ENCODE measurements around the gene EBP.

Gene EBP

DNA sequence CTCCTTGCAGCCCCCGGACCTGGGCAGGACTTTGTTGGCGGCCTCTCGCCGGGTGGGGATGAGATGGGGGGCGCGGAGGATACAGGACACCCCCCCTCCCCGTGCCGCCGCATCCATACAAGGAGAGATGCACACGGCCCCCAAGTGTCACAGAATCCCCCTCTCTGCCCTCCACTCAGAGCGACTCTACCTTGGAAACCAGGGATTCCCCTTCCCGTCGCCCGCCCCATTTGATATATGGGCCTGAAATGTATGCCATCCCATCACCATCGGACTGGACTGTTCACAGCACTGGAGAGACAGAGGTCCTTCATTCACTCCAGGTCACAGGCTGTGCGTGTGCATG lies 12.4 kb upstream of the EBP start:
- H3K27ac ChIP-seq (ENCODE audit: low read depth, low read length), result no peak overlapping the region
- peaks cover 4 to 11% of the 10 kb centered on the region in 2 donors for H3K4me1 ChIP-seq (ENCODE audit: control insufficient read depth in 1 of 2, insufficient read depth in 2 of 2, low read length in 2 of 2)
- H3K9me3 ChIP-seq (ENCODE audit: control insufficient read depth in 1 of 2, low read length in 2 of 2), result no peaks in the 10 kb centered on the region
- no peaks in the 10 kb centered on the region for H3K36me3 ChIP-seq (ENCODE audit: control insufficient read depth in 1 of 2, insufficient read depth in 2 of 2, low read length in 2 of 2)
- peak overlapping the region; percentile 65 to 69 for H3K9ac ChIP-seq (ENCODE audit: low read depth in 1 of 2, low read length in 2 of 2)
- no peaks in the 10 kb centered on the region for H3K27me3 ChIP-seq (ENCODE audit: control insufficient read depth in 1 of 2, insufficient read depth in 2 of 2, low read length in 2 of 2)
- H3K4me3 ChIP-seq (ENCODE audit: low read depth in 1 of 2, low read length in 2 of 2), result peak overlapping the region; percentile 70 to 76

DNA sequence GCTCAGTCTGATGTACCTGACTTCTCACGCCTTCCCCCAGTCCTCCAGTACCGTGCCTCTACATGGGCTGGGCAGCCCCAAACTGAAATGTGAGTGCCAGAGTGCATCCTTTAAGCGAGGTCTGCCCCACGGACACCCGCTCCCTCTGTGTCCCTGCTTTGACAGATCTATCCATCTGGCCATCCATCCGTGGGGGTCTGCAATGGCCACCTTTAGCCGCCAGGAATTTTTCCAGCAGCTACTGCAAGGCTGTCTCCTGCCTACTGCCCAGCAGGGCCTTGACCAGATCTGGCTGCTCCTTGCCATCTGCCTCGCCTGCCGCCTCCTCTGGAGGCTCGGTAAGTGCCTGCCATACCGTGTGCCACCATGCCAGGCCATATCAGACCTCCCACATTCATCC lies 12.0 kb upstream of the EBP start:
- Histone ChIP-seq H3K36me3 (ENCODE audit: control insufficient read depth in 1 of 2, insufficient read depth in 2 of 2, low read length in 2 of 2) (no peaks in the 10 kb centered on the region), H3K9me3 (ENCODE audit: control insufficient read depth in 1 of 2, low read length in 2 of 2) (no peaks in the 10 kb centered on the region), H3K4me3 (ENCODE audit: low read depth in 1 of 2, low read length in 2 of 2) (peak overlapping the region; percentile 70 to 76), H3K27ac (ENCODE audit: low read depth, low read length) (no peak overlapping the region), H3K27me3 (ENCODE audit: control insufficient read depth in 1 of 2, insufficient read depth in 2 of 2, low read length in 2 of 2) (no peaks in the 10 kb centered on the region), H3K9ac (ENCODE audit: low read depth in 1 of 2, low read length in 2 of 2) (peak overlapping the region; percentile 65 to 69), H3K4me1 (ENCODE audit: control insufficient read depth in 1 of 2, insufficient read depth in 2 of 2, low read length in 2 of 2) (peaks cover 4 to 11% of the 10 kb centered on the region in 2 donors)

DNA sequence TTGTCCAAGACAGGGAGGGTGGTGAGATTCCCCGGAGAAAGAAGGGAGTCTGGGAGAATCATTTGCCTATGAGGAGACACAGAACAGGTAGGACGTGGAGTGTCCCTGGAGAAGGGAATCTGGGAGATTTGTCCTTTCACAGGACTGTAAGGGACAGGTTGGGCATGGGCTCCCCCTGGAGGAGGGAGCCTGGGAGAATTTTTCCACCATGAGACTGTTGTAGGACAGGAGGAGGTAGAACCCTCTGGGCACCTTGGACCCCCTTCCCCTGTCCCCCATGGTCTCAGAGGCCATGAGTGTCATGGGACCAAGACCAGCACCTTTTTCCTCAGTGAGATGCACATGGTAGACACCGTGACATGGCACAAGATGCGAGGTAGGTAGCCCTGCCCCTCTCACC lies 10.0 kb upstream of the EBP start:
- H3K36me3 ChIP-seq (ENCODE audit: control insufficient read depth in 1 of 2, insufficient read depth in 2 of 2, low read length in 2 of 2), result no peaks in the 10 kb centered on the region
- H3K4me3 ChIP-seq (ENCODE audit: low read depth in 1 of 2, low read length in 2 of 2), result no peak overlapping the region
- peaks cover 4 to 11% of the 10 kb centered on the region in 2 donors for H3K4me1 ChIP-seq (ENCODE audit: control insufficient read depth in 1 of 2, insufficient read depth in 2 of 2, low read length in 2 of 2)
- H3K9ac ChIP-seq (ENCODE audit: low read depth in 1 of 2, low read length in 2 of 2), result no peak overlapping the region
- no peak overlapping the region for H3K27ac ChIP-seq (ENCODE audit: low read depth, low read length)
- H3K27me3 ChIP-seq (ENCODE audit: control insufficient read depth in 1 of 2, insufficient read depth in 2 of 2, low read length in 2 of 2), result no peaks in the 10 kb centered on the region
- H3K9me3 ChIP-seq (ENCODE audit: control insufficient read depth in 1 of 2, low read length in 2 of 2), result no peaks in the 10 kb centered on the region

DNA sequence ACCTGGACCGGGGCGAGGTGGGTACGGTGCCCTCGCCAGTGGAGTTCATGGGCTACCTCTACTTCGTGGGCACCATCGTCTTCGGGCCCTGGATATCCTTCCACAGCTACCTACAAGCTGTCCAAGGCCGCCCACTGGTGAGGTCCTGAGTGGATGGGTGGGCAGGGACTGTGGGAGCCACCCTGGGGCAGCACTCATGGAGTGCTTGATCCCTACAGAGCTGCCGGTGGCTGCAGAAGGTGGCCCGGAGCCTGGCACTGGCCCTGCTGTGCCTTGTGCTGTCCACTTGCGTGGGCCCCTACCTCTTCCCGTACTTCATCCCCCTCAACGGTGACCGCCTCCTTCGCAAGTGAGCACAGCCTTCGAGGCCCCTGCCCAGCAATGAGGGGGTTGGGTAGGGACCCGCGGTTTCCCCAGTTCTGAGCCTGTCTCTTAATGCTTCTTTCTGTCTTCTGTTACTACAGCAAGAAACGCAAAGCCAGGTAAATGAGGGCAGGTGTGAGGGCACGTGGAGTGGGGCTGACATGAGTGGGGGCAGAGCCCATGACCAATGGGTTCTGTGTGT lies 9.2 kb upstream of the EBP start:
- Histone ChIP-seq H3K9ac (ENCODE audit: low read depth in 1 of 2, low read length in 2 of 2) (no peak overlapping the region), H3K27ac (ENCODE audit: low read depth, low read length) (no peak overlapping the region), H3K36me3 (ENCODE audit: control insufficient read depth in 1 of 2, insufficient read depth in 2 of 2, low read length in 2 of 2) (no peaks in the 10 kb centered on the region), H3K4me1 (ENCODE audit: control insufficient read depth in 1 of 2, insufficient read depth in 2 of 2, low read length in 2 of 2) (peaks cover 4 to 11% of the 10 kb centered on the region in 2 donors), H3K9me3 (ENCODE audit: control insufficient read depth in 1 of 2, low read length in 2 of 2) (no peaks in the 10 kb centered on the region), H3K27me3 (ENCODE audit: control insufficient read depth in 1 of 2, insufficient read depth in 2 of 2, low read length in 2 of 2) (no peaks in the 10 kb centered on the region), H3K4me3 (ENCODE audit: low read depth in 1 of 2, low read length in 2 of 2) (no peak overlapping the region)

DNA sequence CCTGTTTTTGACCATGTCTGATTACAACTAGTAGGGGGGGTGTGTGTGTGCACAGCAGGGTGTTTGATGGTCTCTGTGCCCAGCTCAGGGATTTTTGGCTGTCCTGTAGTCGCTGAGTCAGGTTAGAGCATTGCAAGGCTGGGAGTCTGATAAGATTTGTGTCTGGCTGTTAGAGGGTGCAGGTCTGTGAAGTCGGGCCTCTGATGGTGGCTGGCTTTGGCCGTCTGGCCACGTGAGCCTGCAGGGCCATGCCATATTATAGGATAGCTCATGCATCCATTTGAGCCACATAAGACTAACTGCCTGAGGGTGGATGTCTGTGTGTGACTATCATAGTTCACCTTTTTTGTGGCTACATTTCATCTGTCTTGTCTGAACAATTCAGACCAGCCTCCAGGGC lies 7.9 kb upstream of the EBP start:
- H3K36me3 ChIP-seq (ENCODE audit: control insufficient read depth in 1 of 2, insufficient read depth in 2 of 2, low read length in 2 of 2), result no peaks in the 10 kb centered on the region
- peaks cover 4 to 11% of the 10 kb centered on the region in 2 donors for H3K4me1 ChIP-seq (ENCODE audit: control insufficient read depth in 1 of 2, insufficient read depth in 2 of 2, low read length in 2 of 2)
- H3K9ac ChIP-seq (ENCODE audit: low read depth in 1 of 2, low read length in 2 of 2), result no peak overlapping the region
- no peaks in the 10 kb centered on the region for H3K27me3 ChIP-seq (ENCODE audit: control insufficient read depth in 1 of 2, insufficient read depth in 2 of 2, low read length in 2 of 2)
- H3K4me3 ChIP-seq (ENCODE audit: low read depth in 1 of 2, low read length in 2 of 2), result no peak overlapping the region
- no peaks in the 10 kb centered on the region for H3K9me3 ChIP-seq (ENCODE audit: control insufficient read depth in 1 of 2, low read length in 2 of 2)
- no peak overlapping the region for H3K27ac ChIP-seq (ENCODE audit: low read depth, low read length)

DNA sequence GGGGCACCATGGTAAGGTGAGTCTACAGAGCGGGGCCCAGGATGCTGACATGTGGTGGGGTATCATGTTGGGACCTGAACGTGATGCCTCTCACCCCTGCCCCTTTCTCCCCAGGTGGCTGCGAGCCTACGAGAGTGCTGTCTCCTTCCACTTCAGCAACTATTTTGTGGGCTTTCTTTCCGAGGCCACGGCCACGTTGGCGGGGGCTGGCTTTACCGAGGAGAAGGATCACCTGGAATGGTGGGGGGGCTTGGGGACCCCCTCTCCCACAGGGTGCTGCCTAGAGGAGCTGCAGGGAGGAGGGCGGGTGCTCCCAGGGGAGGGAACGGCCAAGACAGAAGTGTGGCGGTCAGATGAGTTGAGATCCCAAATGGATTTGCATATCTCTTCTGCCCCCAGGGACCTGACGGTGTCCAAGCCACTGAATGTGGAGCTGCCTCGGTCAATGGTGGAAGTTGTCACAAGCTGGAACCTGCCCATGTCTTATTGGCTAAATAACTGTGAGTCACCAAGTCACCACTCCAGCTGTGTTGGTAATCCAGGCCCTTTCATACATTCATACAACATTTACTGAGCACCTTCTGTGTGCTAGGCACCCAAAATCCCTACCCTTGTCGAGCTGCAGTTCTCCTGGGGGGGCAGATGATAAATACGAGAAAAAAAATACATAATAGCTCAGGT lies 7.3 kb upstream of the EBP start:
- Histone ChIP-seq H3K36me3 (ENCODE audit: control insufficient read depth in 1 of 2, insufficient read depth in 2 of 2, low read length in 2 of 2) (no peaks in the 10 kb centered on the region), H3K4me3 (ENCODE audit: low read depth in 1 of 2, low read length in 2 of 2) (no peak overlapping the region), H3K9ac (ENCODE audit: low read depth in 1 of 2, low read length in 2 of 2) (no peak overlapping the region), H3K4me1 (ENCODE audit: control insufficient read depth in 1 of 2, insufficient read depth in 2 of 2, low read length in 2 of 2) (peaks cover 3 to 8% of the 10 kb centered on the region in 2 donors), H3K9me3 (ENCODE audit: control insufficient read depth in 1 of 2, low read length in 2 of 2) (no peaks in the 10 kb centered on the region), H3K27me3 (ENCODE audit: control insufficient read depth in 1 of 2, insufficient read depth in 2 of 2, low read length in 2 of 2) (no peaks in the 10 kb centered on the region), H3K27ac (ENCODE audit: low read depth, low read length) (no peak overlapping the region)

DNA sequence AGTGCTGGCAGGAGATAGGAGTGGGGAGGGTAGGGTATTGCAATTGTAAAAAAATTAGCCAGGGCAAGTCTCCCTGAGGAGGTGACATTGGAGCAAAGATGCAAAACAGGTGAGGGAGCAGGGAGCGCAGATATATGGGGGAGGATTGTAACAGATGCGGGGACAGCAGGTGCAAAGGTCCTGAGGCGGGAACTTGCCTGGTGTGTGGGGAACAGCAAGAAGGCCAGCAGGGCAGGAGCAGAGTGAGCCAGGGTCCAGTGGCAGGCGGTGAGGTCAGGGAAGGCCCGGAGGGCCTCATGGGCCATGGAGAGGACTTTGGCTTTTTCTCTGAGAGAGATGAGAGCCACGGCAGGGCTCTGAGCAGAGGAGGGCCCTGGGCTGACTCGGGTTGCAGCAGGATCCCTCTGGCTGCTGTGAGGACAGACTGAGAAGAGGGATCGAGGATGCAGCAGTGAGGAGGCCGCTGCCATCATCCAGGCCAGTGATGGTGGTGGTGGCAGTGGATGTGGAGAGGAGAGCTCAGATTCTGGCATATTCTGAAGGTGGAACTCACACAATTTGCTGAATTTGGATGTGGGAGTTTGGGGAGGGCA lies 6.6 kb upstream of the EBP start:
- Histone ChIP-seq H3K36me3 (ENCODE audit: control insufficient read depth in 1 of 2, insufficient read depth in 2 of 2, low read length in 2 of 2) (no peaks in the 10 kb centered on the region), H3K9ac (ENCODE audit: low read depth in 1 of 2, low read length in 2 of 2) (no peak overlapping the region), H3K4me3 (ENCODE audit: low read depth in 1 of 2, low read length in 2 of 2) (no peak overlapping the region), H3K4me1 (ENCODE audit: control insufficient read depth in 1 of 2, insufficient read depth in 2 of 2, low read length in 2 of 2) (peaks cover 0 to under 1% of the 10 kb centered on the region in 2 donors), H3K27ac (ENCODE audit: low read depth, low read length) (no peak overlapping the region), H3K9me3 (ENCODE audit: control insufficient read depth in 1 of 2, low read length in 2 of 2) (no peaks in the 10 kb centered on the region), H3K27me3 (ENCODE audit: control insufficient read depth in 1 of 2, insufficient read depth in 2 of 2, low read length in 2 of 2) (no peaks in the 10 kb centered on the region)

DNA sequence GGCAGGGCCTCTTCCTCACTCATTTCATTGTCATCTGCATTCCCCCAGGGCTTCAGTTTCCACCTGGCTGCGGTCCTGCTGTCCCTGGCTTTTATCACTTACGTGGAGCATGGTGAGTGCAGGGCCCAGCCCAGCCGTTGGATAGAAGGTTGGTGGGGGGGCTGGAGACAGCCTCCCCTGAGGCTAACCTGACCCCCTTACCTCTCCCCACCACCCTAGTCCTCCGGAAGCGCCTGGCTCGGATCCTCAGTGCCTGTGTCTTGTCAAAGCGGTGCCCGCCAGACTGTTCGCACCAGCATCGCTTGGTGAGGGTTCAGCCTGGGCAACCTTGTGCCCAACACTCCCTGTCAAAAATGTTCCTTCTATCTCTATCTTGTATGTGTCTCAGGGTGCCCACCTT lies 5.8 kb upstream of the EBP start:
- Histone ChIP-seq H3K9me3 (ENCODE audit: control insufficient read depth in 1 of 2, low read length in 2 of 2) (no peaks in the 10 kb centered on the region), H3K4me1 (ENCODE audit: control insufficient read depth in 1 of 2, insufficient read depth in 2 of 2, low read length in 2 of 2) (no peaks in the 10 kb centered on the region), H3K4me3 (ENCODE audit: low read depth in 1 of 2, low read length in 2 of 2) (no peak overlapping the region), H3K9ac (ENCODE audit: low read depth in 1 of 2, low read length in 2 of 2) (no peak overlapping the region), H3K36me3 (ENCODE audit: control insufficient read depth in 1 of 2, insufficient read depth in 2 of 2, low read length in 2 of 2) (no peaks in the 10 kb centered on the region), H3K27me3 (ENCODE audit: control insufficient read depth in 1 of 2, insufficient read depth in 2 of 2, low read length in 2 of 2) (no peaks in the 10 kb centered on the region), H3K27ac (ENCODE audit: low read depth, low read length) (no peak overlapping the region)

DNA sequence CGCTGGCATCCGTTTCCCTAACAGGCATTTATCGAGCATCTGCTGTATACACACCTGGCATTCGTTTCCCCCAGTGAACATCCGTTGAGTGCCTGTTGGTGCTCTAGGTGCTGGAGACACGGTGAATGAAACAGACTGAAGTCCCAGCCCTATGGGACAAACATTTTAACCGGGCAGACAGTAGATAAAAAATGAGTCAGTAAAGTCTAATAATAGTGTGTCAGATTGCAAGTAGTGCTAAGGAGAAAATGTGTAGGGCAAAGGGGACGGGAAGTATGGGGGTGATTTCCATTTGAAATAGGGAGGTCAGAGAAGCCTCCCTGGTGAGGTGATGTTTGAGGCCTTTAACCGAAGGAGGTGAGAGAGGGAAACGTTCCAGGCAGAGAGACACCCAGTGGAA lies 5.3 kb upstream of the EBP start:
- H3K27ac ChIP-seq (ENCODE audit: low read depth, low read length), result no peak overlapping the region
- no peak overlapping the region for H3K9ac ChIP-seq (ENCODE audit: low read depth in 1 of 2, low read length in 2 of 2)
- H3K4me1 ChIP-seq (ENCODE audit: control insufficient read depth in 1 of 2, insufficient read depth in 2 of 2, low read length in 2 of 2), result peaks cover 0 to 3% of the 10 kb centered on the region in 2 donors
- no peaks in the 10 kb centered on the region for H3K36me3 ChIP-seq (ENCODE audit: control insufficient read depth in 1 of 2, insufficient read depth in 2 of 2, low read length in 2 of 2)
- no peaks in the 10 kb centered on the region for H3K27me3 ChIP-seq (ENCODE audit: control insufficient read depth in 1 of 2, insufficient read depth in 2 of 2, low read length in 2 of 2)
- H3K9me3 ChIP-seq (ENCODE audit: control insufficient read depth in 1 of 2, low read length in 2 of 2), result no peaks in the 10 kb centered on the region
- no peak overlapping the region for H3K4me3 ChIP-seq (ENCODE audit: low read depth in 1 of 2, low read length in 2 of 2)

DNA sequence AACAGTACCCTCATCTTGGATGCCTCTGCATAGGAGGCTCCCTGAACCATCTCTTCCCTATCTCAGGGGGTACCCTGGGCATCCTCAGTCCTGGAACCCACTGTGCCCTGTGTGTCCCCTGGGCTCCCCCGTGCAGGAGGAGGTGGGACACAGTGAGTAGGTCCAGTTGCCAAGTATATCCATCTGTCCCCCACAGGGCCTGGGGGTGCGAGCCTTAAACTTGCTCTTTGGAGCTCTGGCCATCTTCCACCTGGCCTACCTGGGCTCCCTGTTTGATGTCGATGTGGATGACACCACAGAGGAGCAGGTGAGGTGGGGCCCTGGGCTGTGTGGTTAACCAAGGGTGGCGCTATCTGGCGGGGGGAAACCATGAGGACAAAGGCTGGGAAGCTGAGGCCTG lies 4.6 kb upstream of the EBP start:
- no peak overlapping the region for H3K4me3 ChIP-seq (ENCODE audit: low read depth in 1 of 2, low read length in 2 of 2)

More for the DNA sequence above, 4.6 kb upstream of the EBP start:
- Histone ChIP-seq H3K27ac (ENCODE audit: low read depth, low read length) (no peak overlapping the region), H3K9ac (ENCODE audit: low read depth in 1 of 2, low read length in 2 of 2) (no peak overlapping the region), H3K9me3 (ENCODE audit: control insufficient read depth in 1 of 2, low read length in 2 of 2) (no peaks in the 10 kb centered on the region), H3K27me3 (ENCODE audit: control insufficient read depth in 1 of 2, insufficient read depth in 2 of 2, low read length in 2 of 2) (no peaks in the 10 kb centered on the region), H3K36me3 (ENCODE audit: control insufficient read depth in 1 of 2, insufficient read depth in 2 of 2, low read length in 2 of 2) (no peaks in the 10 kb centered on the region), H3K4me1 (ENCODE audit: control insufficient read depth in 1 of 2, insufficient read depth in 2 of 2, low read length in 2 of 2) (peaks cover 0 to 3% of the 10 kb centered on the region in 2 donors)

Measured in duodenal mucosa (tissue), 2 donors.